NB4 (cell line): ENCODE measurements around the gene OTUD5.

Source experiments
- CTCF ChIP-seq: IDR thresholded peaks from one replicate; pipeline ENCODE4 v1.5.1; 2012; ENCODE audit warnings: low read depth, low read length
- POLR2A ChIP-seq: IDR thresholded peaks from 2 replicates; pipeline ENCODE4 v1.6.1; 2011; ENCODE audit warnings: mild to moderate bottlenecking; ENCODE audit not compliant: insufficient read length; ENCODE audit errors: extremely low read depth

- no peak for TF ChIP-seq CTCF
- TF ChIP-seq POLR2A = no peak
These were observed 43.2 kb upstream of the OTUD5 start for GRCh38 chrX:49000636-49001035.
